Coronary artery (tissue), 2 donors: ENCODE measurements around the gene FANCG.

Experiments
- DNase-seq: peaks from one replicate; pipeline ENCODE4 v3.0.0-alpha.2; 2017; ENCODE audit warnings: low spot score
- H3K27ac ChIP-seq, 2 donors: fragments of 200-600 bp; sonication (generic); one replicate each; pipeline ENCODE4 v1.5.1; 2016 to 2019
- H3K4me3 ChIP-seq: fragments of 200-600 bp; sonication (generic); 2 replicates; pipeline ENCODE4 v1.5.1; 2016; ENCODE audit warnings: mild to moderate bottlenecking, moderate library complexity
- TF ChIP-seq, protein P1 (sequence below): fragments of 200-600 bp; sonication (generic); IDR thresholded peaks from one replicate; pipeline ENCODE4 v1.5.1; 2019; ENCODE audit warnings: antibody characterized with exemption

FANCG gene

DNA sequence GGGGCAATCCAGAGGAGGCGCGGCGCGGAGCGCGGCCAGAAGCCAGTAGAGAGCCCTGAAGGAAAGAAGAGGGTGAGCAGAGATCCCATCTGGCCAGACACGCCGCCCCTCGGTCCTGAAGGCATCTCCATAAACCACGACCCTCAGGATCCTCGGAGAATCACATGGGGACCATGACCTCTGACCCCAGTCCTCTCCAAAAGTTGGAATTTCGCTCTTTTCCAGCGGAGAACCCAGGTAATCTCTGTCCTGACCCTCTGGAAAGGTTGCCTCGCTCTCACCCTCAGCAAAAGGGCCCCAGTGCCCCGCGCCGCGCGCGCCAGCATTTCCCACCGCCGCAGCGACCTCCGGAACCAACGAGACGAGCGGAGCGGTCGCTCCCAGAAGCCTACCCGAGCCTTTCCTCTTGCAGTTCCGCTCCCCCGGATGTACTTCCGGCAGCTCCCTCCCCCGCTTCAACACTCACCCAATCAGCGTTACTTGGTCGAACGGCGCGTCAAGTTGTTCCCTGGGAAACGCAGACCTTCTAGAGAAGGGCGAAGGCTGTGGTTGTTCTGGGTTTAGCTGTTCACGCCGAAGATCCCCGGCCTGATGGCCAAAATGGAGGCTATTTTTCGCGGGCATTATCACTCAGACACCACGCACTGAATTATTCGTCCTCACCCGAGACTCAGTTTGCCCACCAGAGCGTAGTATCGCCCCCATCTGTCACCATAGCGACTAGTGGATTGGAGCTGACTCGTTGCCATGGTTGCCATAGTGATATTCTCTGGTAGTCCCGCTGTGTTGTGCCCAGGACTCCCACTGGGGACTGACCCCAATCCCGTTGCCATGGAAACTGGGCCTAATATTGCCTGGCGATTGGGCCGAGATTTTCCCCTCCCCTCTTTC, 23.3 kb upstream of the FANCG start, which contains the start of gene STOML2:
Gene STOML2 (minus strand): TSS at position 363 of the 891 bp plus-strand sequence. CDS start 37 bp downstream, at position 326.
- peak; percentile 97 for DNase-seq
- TF ChIP-seq, protein P1, sequence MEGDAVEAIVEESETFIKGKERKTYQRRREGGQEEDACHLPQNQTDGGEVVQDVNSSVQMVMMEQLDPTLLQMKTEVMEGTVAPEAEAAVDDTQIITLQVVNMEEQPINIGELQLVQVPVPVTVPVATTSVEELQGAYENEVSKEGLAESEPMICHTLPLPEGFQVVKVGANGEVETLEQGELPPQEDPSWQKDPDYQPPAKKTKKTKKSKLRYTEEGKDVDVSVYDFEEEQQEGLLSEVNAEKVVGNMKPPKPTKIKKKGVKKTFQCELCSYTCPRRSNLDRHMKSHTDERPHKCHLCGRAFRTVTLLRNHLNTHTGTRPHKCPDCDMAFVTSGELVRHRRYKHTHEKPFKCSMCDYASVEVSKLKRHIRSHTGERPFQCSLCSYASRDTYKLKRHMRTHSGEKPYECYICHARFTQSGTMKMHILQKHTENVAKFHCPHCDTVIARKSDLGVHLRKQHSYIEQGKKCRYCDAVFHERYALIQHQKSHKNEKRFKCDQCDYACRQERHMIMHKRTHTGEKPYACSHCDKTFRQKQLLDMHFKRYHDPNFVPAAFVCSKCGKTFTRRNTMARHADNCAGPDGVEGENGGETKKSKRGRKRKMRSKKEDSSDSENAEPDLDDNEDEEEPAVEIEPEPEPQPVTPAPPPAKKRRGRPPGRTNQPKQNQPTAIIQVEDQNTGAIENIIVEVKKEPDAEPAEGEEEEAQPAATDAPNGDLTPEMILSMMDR, result no peak
- peak within 1 kb of the TSS; percentile 77 to 87 for H3K27ac ChIP-seq
- peak within 1 kb of the TSS; percentile 77 for H3K4me3 ChIP-seq

DNA sequence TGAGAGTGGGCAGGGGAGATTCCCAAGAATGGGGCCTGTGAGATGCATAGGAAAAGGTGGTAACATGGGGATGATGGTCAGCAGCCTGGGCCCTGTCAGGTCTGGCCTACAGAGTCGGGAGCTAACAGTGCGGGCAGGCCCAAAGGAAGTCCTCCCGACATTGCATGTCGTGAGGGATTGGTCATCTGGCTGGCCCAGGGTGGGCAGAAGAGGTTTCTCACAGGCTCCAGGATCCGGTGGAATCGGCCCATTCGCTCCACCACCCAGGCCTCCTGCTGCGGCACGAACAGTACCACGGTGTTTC, 22.7 kb upstream of the FANCG start:
- TF ChIP-seq, protein P1, result no peak
- peak; percentile 74 for DNase-seq
- H3K27ac ChIP-seq, result peak overlapping the region; percentile 77 to 87
- H3K4me3 ChIP-seq, result peak overlapping the region; percentile 77

DNA sequence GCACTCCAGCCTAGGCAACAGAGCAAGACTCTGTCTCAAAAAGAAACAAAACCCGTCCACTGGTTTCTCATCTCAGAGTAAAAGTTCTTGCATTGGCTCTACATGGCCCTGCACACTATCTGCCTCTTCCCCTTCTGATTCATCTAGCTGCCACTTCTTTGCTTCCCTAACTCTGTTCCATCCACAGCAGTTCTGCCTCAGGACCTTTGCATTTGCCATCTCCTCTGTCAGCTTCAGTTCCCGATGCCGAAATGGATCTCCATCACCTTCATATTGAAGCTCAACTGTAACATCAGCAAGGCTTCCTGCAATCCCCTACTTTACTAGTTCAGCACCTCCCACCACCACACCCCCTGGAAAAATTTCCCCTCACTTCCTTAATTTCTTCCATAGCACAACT, 17.8 kb upstream of the FANCG start:
- no peak for DNase-seq

DNA sequence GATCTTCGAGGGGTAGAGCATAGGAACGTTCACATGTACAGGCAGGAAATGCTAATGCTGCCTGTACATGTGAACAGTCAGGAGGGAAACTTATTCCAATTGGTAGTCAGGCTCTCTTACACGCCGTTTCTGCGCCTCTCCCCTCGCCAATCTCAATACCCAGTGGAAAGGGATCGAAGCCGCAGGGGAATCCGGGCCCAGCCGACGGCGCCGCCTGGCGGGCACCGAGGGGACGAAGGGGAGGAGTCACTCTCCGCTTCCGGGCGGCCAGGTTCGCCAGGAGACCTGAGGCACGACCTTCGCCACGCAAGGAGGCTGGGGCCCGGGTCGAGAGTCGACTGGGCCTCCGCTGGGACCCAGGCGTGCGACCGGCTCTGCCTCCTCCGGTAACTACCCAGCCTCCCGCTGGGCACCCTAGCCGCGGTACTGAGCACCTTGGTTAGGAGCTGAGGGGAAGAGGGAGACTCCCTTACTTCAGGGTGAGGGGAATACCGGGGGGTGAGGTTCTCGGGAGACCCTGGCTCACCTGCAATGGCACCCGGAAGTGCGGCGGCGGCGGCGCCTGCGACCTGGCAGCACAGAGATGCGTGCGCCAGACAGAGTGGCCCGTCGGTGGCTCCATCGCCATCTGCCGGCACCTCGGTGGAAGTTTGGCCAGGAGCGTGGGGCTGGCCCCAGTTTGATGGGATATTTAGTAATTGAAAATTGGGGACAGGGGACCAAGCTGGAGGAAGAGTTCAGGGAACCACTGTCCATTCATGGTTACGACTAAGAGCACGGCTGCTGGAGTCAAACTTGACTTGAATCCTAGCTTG, 16.5 kb upstream of the FANCG start, which contains the start of gene PIGO:
Gene PIGO (minus strand): TSS at position 557 of the 815 bp plus-strand sequence. CDS start 1,026 bp downstream, outside the sequence.
- peak; percentile 93 for DNase-seq
- Histone ChIP-seq H3K27ac (peak within 1 kb of the TSS; percentile 94 to 95), H3K4me3 (peak within 1 kb of the TSS; percentile 79)
- TF ChIP-seq, protein P1, result peak; percentile 55

More for the DNA sequence above, 17.8 kb upstream of the FANCG start:
- TF ChIP-seq, protein P1, result no peak
- Histone ChIP-seq H3K4me3 (no peak overlapping the region), H3K27ac (no peak overlapping the region)

DNA sequence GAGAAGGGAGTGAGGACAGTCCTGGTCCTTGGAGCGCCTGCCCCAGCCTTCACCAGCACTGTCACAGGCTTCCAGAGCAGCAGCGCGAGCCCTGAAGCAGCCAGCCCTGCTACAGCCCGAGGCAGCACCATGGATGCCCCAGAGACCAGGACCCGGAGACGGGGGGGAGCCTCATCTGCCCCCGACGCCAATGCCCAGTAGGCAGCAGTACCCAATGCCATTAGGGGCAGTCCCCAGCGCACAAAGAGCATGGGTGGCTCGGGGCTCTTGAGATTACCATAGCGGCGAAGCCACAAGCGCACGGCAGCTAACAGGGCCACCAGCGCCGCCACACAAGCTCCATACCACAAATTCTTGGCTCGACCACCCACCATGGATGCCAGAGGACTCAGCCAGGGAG, 11.8 kb upstream of the FANCG start:
- no peak overlapping the region for H3K4me3 ChIP-seq
- TF ChIP-seq, protein P1, result no peak
- DNase-seq, result no peak
- H3K27ac ChIP-seq, result no peak overlapping the region

DNA sequence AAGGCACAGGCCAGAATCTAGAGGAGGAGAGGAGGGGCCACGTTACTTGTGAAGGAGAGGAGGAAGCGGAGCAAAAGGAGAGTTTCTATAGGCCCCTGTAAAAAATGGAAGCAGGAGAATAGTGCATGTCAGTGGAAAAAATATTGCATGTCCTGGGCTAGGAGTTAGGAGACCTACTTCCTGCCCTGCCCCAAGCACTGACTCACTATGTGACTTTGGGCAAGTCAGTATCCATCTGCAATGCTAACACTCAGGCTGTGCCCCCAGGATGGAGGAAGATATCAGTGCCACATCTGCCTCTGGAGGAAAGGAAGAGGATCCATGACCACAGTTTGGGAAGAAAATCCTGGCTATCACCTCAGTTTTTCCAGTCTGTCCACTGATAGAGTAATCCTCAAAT, 9.7 kb upstream of the FANCG start:
- H3K27ac ChIP-seq, result no peak overlapping the region
- TF ChIP-seq, protein P1, result no peak
- H3K4me3 ChIP-seq, result no peak overlapping the region
- no peak for DNase-seq
